Measurements from ENCODE around the gene GARNL3.
A peak's percentile ranks its signal among the peaks of the same experiment; 100 is the strongest.

DNA sequence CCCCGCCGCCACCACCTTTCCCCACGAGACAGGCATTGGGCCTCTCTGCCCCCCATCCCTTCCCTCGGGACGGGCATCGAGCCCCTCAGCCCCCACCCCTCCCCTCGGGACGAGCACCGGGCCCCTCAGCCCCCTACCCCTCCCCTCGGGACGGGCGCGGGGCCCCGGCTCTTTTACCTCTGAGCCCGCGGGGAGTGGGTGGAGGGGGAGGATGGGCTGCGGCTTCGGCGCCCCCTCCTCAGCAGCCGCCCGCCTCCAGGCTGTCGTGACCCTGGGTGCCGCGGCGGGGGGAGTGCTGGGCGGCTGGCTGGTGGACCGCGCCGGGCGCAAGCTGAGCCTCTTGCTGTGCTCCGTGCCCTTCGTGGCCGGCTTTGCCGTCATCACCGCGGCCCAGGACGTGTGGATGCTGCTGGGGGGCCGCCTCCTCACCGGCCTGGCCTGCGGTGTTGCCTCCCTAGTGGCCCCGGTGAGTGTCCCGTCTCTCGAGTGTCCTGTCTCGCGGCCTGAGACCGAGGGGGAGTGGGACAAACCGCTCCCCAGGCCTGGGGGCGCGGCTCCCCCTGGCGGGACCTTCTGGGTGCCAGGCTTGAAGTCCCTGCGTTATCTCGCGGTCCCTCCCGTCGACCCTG is 133.2 kb downstream of the GARNL3 start:
- no peak for TF ChIP-seq POLR2A (IDR thresholded peaks at IDR 0.05)
- TF ChIP-seq, protein P1, sequence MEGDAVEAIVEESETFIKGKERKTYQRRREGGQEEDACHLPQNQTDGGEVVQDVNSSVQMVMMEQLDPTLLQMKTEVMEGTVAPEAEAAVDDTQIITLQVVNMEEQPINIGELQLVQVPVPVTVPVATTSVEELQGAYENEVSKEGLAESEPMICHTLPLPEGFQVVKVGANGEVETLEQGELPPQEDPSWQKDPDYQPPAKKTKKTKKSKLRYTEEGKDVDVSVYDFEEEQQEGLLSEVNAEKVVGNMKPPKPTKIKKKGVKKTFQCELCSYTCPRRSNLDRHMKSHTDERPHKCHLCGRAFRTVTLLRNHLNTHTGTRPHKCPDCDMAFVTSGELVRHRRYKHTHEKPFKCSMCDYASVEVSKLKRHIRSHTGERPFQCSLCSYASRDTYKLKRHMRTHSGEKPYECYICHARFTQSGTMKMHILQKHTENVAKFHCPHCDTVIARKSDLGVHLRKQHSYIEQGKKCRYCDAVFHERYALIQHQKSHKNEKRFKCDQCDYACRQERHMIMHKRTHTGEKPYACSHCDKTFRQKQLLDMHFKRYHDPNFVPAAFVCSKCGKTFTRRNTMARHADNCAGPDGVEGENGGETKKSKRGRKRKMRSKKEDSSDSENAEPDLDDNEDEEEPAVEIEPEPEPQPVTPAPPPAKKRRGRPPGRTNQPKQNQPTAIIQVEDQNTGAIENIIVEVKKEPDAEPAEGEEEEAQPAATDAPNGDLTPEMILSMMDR (IDR thresholded peaks at IDR 0.05) = peak in 3 of 4 experiments; percentile 33 to 61 (median 38)

Data from gastroesophageal sphincter (tissue), 3 donors.